Measurements from ENCODE around the gene PBRM1. TPM values are rescaled to one million over a fixed set of nuclear protein-coding genes. Genes with fewer than 3 reads are reported as not detected.
A peak's percentile ranks its signal among the peaks of the same experiment; 100 is the strongest.

Gene PBRM1
- total RNA-seq, 4 donors from 2014 or later, result 111 to 165 (median 125) TPM

GRCh38 chr3:52551118-52551517 is 134.6 kb downstream of the PBRM1 start:
- Histone ChIP-seq H3K4me1 (peaks cover 18 to 35% of the 10 kb centered on the region in 2 donors), H3K27me3 (no peaks in the 10 kb centered on the region), H3K27ac (peak overlapping the region in 1 of 3 donors; percentile 51), H3K4me3 (replicated peaks in 1 of 3) (no peak overlapping the region), H3K36me3 (peaks cover 21 to 39% of the 10 kb centered on the region in 2 donors), H3K9me3 (no peaks in the 10 kb centered on the region)
- TF ChIP-seq POLR2A (IDR thresholded peaks at IDR 0.05), result no peak
- no peak for TF ChIP-seq CTCF (IDR thresholded peaks at IDR 0.05)
- intact Hi-C loops (cut with DNase I), result no loop called here
- peak in 1 of 2 donors; percentile 45 for DNase-seq

GRCh38 chr3:52547143-52547542 is 138.6 kb downstream of the PBRM1 start:
- DNase-seq, result no peak
- Histone ChIP-seq H3K9me3 (no peaks in the 10 kb centered on the region), H3K27me3 (no peaks in the 10 kb centered on the region), H3K4me1 (peaks cover 8 to 27% of the 10 kb centered on the region in 2 donors), H3K4me3 (replicated peaks in 1 of 3) (no peak overlapping the region), H3K27ac (no peak overlapping the region), H3K36me3 (peaks cover 21 to 32% of the 10 kb centered on the region in 2 donors)
- intact Hi-C loops (cut with DNase I), result no loop called here
- WGBS, 2 donors, result 84 to 91% methylated on average over 2 of the region's 2 CpGs
- TF ChIP-seq POLR2A (IDR thresholded peaks at IDR 0.05), result no peak
- TF ChIP-seq CTCF (IDR thresholded peaks at IDR 0.05), result no peak

GRCh38 chr3:52546111-52546901 is 139.4 kb downstream of the PBRM1 start:
- intact Hi-C loops (cut with DNase I), result no loop called here
- Histone ChIP-seq H3K36me3 (peaks cover 21 to 32% of the 10 kb centered on the region in 2 donors), H3K27me3 (no peaks in the 10 kb centered on the region), H3K9me3 (no peaks in the 10 kb centered on the region), H3K4me3 (replicated peaks in 1 of 3) (no peak overlapping the region), H3K27ac (peak overlapping the region; percentile 15 to 59 (median 17)), H3K4me1 (peaks cover 8 to 20% of the 10 kb centered on the region in 2 donors)
- TF ChIP-seq POLR2A (IDR thresholded peaks at IDR 0.05) (no peak), CTCF (IDR thresholded peaks at IDR 0.05) (no peak)
- DNase-seq, result no peak
- 85 to 86% methylated on average over 3 of the region's 3 CpGs for WGBS, 2 donors

- intact Hi-C loops (cut with DNase I), result no loop called here
- DNase-seq, result peak; percentile 54 to 65
- TF ChIP-seq CTCF (IDR thresholded peaks at IDR 0.05) (no peak), POLR2A (IDR thresholded peaks at IDR 0.05) (no peak)
- 54 to 72% methylated on average over 4 of the region's 4 CpGs for WGBS, 2 donors
- peak overlapping the region; percentile 15 to 59 (median 38) for H3K27ac ChIP-seq
- H3K4me1 ChIP-seq, result peaks cover 16 to 33% of the 10 kb centered on the region in 2 donors
- no peak overlapping the region for H3K4me3 ChIP-seq (replicated peaks in 1 of 3)
- H3K27me3 ChIP-seq, result no peaks in the 10 kb centered on the region
- peaks cover 20 to 26% of the 10 kb centered on the region in 2 donors for H3K36me3 ChIP-seq
- no peaks in the 10 kb centered on the region for H3K9me3 ChIP-seq
These were observed 140.8 kb downstream of the PBRM1 start for GRCh38 chr3:52544937-52545336.

- 79 to 90% methylated on average over 2 of the region's 2 CpGs for WGBS, 2 donors
- H3K4me1 ChIP-seq, result peaks cover 40 to 61% of the 10 kb centered on the region in 2 donors
- H3K36me3 ChIP-seq, result peaks cover 0 to 3% of the 10 kb centered on the region in 2 donors
- no peak overlapping the region for H3K4me3 ChIP-seq (replicated peaks in 1 of 3)
- TF ChIP-seq CTCF (IDR thresholded peaks at IDR 0.05) (no peak), POLR2A (IDR thresholded peaks at IDR 0.05) (no peak)
- H3K27me3 ChIP-seq, result no peaks in the 10 kb centered on the region
- no peaks in the 10 kb centered on the region for H3K9me3 ChIP-seq
- intact Hi-C loops (cut with DNase I), result no loop called here
- H3K27ac ChIP-seq, result no peak overlapping the region
- DNase-seq, result no peak
These were observed 144.7 kb downstream of the PBRM1 start for GRCh38 chr3:52541050-52541449.

Measured in thyroid gland (tissue), 4 donors.